ENCODE data around the gene ACBD4.
A peak's percentile ranks its signal among the peaks of the same experiment; 100 is the strongest.

DNA sequence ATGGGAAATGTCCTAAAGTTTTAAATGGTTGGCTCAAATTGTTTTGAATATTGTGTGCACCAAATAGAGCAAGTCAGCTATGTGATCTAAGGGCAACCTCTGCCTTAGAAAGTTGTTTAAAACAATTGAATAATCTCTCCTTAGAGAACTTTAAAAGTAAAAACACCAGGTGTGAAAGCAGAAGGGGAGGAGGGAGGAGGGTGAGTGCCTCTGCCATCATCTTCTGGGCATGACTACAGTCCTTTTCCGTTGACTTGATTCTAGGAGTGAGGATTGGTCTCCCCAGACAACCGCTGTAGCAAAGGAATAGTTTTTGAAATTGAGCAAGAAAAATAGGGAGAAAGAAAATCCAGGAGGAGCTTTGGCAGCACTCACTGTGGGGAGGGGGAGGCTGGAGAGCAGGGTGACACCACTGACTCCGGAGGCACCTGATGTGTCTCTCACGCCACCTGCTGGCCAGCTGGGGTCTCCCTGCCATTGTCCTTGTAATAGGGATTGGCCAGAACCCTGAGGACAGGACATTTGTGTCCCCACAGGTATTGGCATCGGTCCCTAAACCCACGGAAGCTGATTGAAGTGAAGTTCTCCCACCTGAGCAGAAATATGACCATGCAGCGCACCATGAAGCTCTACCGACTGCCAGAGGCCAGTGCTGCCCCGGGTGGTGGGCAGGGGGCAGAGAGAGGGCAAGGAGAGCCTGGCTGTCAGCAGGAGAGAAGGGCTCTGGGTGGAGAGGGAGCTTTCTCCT lies 36.4 kb upstream of the ACBD4 start:
- TF ChIP-seq, protein P1, sequence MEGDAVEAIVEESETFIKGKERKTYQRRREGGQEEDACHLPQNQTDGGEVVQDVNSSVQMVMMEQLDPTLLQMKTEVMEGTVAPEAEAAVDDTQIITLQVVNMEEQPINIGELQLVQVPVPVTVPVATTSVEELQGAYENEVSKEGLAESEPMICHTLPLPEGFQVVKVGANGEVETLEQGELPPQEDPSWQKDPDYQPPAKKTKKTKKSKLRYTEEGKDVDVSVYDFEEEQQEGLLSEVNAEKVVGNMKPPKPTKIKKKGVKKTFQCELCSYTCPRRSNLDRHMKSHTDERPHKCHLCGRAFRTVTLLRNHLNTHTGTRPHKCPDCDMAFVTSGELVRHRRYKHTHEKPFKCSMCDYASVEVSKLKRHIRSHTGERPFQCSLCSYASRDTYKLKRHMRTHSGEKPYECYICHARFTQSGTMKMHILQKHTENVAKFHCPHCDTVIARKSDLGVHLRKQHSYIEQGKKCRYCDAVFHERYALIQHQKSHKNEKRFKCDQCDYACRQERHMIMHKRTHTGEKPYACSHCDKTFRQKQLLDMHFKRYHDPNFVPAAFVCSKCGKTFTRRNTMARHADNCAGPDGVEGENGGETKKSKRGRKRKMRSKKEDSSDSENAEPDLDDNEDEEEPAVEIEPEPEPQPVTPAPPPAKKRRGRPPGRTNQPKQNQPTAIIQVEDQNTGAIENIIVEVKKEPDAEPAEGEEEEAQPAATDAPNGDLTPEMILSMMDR (conservative IDR thresholded peaks at IDR 0.05; ENCODE audit: low read length): peak; percentile 94
- no peak for TF ChIP-seq EZH2phosphoT487 (IDR thresholded peaks at IDR 0.05; ENCODE audit: borderline replicate concordance, low read depth, low read length)

Measured in OCI-LY7 (cell line).